ENCODE measurements around the gene GSX2.
A peak's percentile ranks its signal among the peaks of the same experiment; 100 is the strongest.

Gene GSX2

GRCh38 chr4:54060116-54060515 is 39.8 kb upstream of the GSX2 start:
- H3K4me3 ChIP-seq (ENCODE audit: low read depth, low read length), result no peak overlapping the region
- TF ChIP-seq CTCF (conservative IDR thresholded peaks at IDR 0.05; ENCODE audit: low read depth, low read length), result no peak
- no peak for DNase-seq (ENCODE audit: low read depth)

- H3K4me3 ChIP-seq (ENCODE audit: low read depth, low read length), result peak overlapping the region; percentile 3
- no peak for DNase-seq (ENCODE audit: low read depth)
- no peak for TF ChIP-seq CTCF (conservative IDR thresholded peaks at IDR 0.05; ENCODE audit: low read depth, low read length)
Measured at GRCh38 chr4:54061067-54061466, 38.9 kb upstream of the GSX2 start.

- H3K4me3 ChIP-seq (ENCODE audit: low read depth, low read length), result peak overlapping the region; percentile 80
- TF ChIP-seq CTCF (conservative IDR thresholded peaks at IDR 0.05; ENCODE audit: low read depth, low read length), result no peak
- DNase-seq (ENCODE audit: low read depth), result no peak
Measured at GRCh38 chr4:54061873-54062272, 38.1 kb upstream of the GSX2 start.

DNA sequence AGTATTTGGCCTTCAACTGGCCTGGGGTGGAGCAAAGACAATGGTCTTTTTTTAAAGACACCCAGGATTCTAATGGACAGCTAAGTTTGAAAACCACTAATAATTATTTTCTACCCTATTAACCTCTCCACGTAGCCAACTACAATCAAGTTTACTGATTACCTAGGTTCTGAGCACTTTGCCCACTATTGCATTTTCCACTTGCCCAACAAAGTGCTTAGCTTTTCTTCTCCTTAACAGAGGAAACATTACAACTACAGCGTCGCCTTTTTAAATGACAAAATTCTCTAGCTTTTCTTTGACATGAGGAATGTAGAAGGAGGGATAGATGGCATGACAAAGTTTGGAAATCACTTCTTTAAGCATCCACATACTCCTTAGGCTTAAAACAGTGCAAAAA is 37.6 kb upstream of the GSX2 start:
- DNase-seq (ENCODE audit: low read depth), result no peak
- TF ChIP-seq CTCF (conservative IDR thresholded peaks at IDR 0.05; ENCODE audit: low read depth, low read length), result no peak
- peak overlapping the region; percentile 80 for H3K4me3 ChIP-seq (ENCODE audit: low read depth, low read length)

DNA sequence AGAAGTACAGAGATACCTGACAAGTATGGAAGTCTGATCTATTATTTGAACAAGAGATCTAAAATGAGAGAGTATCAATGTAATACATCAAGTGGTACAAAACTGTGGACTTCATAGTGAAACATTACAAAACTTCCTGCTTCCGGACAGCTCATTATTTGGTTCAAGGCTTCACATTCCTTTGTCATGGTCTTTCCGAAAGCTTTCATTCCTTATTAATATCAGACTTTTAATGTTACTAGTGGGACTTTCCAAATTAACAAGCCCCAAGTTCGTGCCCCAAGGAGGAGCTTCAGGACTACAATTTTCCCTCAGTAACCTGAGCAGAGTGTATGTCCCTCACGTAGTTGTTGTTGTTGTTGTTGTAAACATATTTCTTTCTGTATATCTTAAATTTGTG is 36.7 kb upstream of the GSX2 start:
- peak overlapping the region; percentile 80 for H3K4me3 ChIP-seq (ENCODE audit: low read depth, low read length)
- TF ChIP-seq CTCF (conservative IDR thresholded peaks at IDR 0.05; ENCODE audit: low read depth, low read length), result no peak
- peak; percentile 70 for DNase-seq (ENCODE audit: low read depth)

DNA sequence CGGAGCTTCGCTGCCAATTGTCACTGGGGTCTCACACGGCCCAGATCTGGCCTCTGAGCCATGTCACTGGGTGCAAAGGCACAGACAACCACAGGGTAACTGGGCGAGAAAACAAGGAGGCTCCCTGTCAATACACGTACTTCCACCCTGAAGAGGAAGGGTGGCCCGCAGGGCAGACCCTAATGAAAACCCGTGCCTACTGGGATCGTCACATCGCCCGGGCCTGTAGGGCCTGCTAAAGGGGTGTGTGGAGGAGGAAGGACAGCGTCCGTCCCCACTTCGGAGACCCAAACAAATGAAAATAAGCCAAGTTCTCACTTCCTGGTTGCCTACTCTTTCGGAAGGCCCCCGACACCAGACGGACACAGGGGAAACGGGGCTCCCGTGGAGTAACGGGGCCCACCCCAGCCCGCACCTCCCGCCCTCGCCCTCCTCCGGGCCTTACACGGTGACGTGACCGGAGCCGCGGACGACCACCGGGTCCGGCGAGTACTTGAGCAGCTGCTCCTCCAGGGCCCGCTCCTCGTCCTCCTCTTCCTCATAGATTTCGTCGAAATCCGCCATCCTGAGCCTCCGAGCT is 36.1 kb upstream of the GSX2 start:
- TF ChIP-seq CTCF (conservative IDR thresholded peaks at IDR 0.05; ENCODE audit: low read depth, low read length), result no peak
- H3K4me3 ChIP-seq (ENCODE audit: low read depth, low read length), result peak overlapping the region; percentile 80
- DNase-seq (ENCODE audit: low read depth), result no peak

DNA sequence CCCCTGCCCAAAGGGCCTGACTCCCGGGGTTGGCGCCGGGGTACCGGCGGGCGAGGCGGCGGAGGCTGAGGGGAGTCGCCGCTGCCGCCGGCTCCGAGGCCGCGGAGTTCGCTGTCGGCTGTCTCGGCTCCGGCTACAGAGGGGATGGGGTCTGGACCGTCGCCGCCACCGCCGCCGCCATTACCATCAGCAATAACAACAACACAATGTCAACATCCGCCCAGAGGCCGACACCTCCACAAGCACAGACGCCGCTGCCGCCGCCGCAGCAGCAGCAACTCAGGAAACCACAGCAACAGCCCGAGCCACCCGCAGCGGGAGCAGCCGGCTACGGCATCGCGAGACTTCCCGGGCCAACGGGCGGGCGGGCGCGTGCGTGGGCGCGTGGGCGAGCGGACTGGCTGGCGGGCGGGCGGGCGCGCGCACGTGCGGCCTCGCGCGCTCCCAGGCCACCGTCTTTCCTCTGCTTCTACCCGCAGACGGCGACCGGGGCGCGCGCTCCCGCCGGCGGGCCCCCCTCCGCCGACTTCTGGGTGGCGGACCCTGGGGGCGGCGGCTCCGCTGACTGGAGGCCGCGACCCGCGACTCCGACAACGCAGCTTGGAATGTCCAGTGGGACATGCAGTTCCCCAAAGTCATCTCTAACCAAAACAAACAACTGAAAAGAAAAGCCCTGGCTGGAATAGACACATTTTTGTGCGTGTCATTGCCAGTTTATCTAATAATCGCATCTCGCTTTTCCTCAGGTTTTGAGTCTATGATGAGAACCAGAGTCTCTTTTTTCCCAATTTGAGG is 35.4 kb upstream of the GSX2 start, which contains the start of gene CHIC2:
TSS of gene CHIC2 (minus strand) at position 289 of the 795 bp plus-strand sequence. CDS start 305 bp downstream, outside the sequence.
- peak within 1 kb of the TSS; percentile 80 for H3K4me3 ChIP-seq (ENCODE audit: low read depth, low read length)
- peak; percentile 96 for DNase-seq (ENCODE audit: low read depth)
- TF ChIP-seq CTCF (conservative IDR thresholded peaks at IDR 0.05; ENCODE audit: low read depth, low read length), result no peak

Measured in choroid plexus epithelial cell (primary cell).